Myocyte (in vitro differentiated cells): Measurements from ENCODE around the gene TOGARAM2. TPM values are rescaled to one million over a fixed set of nuclear protein-coding genes. Genes with fewer than 3 reads are reported as not detected.

ENCODE experiments used
- DNase-seq: peaks from one replicate; pipeline ENCODE4 v3.0.0-alpha.2; 2012; ENCODE audit warnings: low read depth
- total RNA-seq: library from RNA; depleted of rRNA; stranded (reverse); fragments of >200 nt; gene quantifications from 2 replicates; pipeline ENCODE4 v1.2.3, GENCODE V29; 2014

The TOGARAM2 gene
- total RNA-seq, 1 donor from 2014 or later, result 1.7 TPM

DNA sequence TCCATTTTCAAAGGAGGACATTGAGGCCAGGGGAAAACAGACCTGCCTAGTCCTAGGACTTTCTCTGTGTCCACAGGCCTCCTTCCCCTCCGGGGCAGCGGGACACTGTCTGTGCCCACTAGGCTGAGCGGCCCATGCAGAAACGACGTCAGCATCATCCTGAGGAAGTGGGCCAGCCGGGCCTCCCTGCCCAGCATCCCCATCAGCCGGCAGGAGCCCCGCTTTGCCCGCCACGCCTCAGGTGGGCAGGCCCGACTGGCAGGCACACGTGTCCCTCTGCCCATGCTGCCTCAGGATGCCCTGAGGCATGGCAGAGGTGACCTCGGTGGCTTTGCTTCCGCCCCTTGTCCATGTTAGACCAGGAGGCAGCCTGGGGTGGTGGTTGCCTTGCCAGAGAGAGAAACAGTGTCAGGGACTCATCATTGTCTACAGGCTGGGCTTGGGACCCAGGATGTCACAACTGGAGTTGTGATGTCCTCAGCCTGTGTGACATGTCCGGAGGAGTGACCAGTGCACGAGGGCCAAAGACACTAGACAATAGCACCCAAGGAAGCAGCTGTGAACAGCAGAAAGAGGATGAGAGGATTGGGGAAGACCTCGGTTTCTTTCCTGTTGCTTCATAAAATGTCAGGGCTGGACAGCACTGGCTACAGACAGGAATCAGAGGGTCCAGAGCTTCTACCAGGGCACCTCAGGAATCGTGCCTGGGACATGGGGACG is 36.8 kb downstream of the TOGARAM2 start:
- no peak for DNase-seq

DNA sequence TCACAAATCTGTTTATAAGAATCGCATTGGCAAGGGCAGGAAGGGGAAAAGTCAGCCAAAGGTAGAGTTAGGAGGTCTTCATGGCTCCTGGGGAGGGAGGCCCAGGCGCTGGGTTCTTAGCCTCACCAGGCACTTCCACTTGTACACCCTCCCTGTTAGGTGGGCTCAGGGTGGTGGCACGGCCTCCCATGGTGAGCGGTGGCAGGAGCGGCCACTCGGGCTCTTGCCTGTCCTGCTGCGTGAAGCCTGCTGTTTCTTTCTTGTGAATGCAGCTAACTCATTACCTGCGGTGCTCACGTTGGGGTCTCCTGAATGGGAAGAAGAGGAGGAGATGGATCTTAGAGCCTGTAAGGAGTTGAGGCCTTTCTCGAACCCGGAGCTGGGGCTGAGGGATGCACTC is 40.8 kb downstream of the TOGARAM2 start:
- no peak for DNase-seq

DNA sequence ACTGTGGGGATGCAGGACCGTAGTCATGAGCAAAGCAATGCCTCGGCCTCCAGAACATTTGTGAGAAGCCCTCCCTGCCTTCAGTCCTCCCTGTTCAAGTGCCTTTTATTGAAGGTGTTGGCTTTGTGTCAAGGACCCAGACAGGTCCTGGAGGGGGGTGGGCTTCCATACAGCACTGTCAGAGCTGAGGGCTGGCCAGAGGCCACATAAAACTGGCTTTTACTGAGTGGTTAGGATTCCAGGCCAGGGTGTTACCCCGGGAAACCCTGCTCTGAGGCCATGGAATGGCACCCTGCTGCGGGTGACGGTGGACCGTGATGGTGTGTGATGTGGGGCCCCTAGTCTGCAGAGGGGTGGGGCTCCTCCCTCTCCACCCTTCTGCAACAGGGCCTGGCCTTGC is 41.6 kb downstream of the TOGARAM2 start:
- DNase-seq, result no peak

DNA sequence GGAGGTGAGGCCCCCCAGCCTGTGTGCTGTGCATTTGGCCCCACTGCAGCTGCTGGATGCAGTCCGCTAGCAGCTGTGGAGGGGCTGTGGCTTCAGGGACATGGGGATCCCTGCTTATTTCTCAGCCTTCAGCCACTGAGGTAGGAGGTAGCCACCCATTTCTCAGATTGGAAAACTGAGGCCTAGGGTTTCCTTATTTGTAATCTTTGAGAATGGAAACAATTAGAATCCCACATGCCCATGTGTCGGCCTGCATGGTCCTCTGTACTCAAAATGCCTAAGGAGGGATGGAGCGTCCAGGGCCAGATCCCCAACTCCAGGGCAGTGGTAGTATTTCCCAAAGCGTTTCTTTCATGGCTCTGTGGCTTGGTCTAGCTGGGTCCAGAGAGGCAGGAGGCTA is 42.1 kb downstream of the TOGARAM2 start:
- no peak for DNase-seq

DNA sequence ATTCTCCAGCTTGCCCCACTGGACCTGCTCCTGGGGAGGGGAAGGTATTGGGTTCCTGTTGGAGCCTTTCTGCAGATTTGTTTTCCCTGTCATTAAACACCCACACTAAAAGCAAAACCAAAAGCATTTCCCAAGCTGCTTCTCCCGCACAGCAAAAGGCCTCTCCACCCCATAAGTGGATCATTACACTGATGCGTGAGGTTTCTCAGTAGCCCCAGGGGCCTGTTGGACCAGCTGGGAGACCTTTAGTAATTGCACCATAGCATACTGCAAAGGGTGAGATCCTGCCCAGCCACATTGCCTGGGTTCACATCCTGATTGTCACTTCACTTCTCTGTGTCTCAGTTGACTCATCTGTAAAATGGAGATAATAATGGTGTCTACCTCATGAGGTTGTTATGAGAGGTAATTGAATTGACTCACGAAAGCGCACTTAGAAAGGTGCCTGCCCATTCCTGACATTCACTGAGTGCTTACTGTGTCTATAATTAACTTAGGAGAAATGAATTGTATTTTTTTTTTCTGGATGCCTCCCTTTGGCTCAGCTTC is 43.9 kb downstream of the TOGARAM2 start:
- DNase-seq, result no peak

DNA sequence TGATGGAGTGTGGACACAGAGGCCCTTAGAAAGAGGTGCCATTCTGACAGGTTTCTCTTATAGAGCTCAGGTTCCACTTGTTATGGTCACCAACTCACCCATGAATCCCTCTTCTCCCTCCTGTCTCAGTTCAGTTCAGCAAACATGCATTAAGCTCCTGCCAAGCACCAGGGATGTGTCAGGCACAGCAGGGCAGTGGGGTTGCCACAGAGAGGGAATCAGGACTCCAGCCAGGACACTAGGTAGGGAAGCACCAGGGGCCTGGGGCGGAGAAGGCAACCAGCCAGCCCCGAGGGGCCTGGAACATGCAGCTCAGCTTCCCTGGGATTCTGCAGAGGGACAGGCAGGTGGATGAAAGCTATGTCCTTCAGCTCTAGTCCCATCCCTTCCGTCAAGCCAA is 44.6 kb downstream of the TOGARAM2 start:
- DNase-seq, result no peak

DNA sequence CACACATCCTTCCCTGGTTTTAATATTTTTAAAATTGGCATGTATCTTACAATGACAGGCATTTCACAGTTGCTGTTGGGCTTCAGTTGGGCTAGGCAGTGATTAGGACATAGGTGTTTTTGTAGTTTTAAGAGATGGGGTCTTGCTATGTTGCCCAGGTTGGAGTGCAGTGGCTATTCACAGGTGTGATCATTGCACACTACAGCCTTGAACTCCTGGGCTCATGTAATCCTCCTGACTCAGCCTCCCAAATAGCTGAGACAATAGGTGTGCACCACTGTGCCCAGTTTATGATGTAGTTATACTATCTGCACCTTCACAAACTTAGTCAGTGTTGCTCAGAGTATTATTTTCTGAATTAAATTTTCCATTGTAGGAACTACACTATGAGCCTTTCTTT is 49.9 kb downstream of the TOGARAM2 start:
- no peak for DNase-seq

DNA sequence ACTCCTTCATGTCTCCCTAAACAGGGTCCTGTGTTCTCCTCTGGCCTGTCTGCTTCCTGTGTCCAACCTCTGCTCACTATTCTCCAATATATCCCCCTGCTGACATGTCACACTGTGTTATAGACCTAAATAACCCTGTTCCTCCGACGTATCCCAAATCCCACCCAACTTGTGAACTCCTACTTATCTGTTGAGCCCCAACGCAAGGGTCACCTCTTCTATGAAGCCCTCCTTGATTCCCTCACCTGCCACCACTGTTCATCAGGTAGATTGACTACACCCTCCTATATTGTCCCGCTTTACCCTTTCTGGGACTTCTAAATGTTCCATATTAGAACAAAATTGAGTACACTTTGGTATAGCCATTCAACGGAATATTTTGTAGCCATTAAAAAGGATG is 51.1 kb downstream of the TOGARAM2 start:
- DNase-seq, result no peak

DNA sequence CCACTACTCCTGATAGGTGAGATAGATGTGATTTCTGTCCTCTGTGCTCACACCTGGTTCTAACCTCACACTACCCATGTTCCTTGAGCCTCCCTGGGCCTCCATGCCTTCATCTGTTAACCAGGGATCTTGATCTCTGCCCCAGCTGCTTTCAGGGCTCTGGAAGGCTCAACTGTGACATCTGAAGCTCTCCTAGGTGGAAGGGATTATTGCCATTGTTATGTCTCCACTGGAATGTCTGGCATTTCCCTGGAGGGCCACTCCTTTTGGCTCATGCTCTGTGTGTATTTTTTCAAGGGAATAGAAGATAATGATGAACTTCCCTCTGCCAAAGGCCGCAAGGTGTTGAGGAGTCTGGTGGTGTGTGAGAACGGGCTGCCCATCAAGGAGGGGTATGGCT is 52.1 kb downstream of the TOGARAM2 start:
- DNase-seq, result peak; percentile 80

DNA sequence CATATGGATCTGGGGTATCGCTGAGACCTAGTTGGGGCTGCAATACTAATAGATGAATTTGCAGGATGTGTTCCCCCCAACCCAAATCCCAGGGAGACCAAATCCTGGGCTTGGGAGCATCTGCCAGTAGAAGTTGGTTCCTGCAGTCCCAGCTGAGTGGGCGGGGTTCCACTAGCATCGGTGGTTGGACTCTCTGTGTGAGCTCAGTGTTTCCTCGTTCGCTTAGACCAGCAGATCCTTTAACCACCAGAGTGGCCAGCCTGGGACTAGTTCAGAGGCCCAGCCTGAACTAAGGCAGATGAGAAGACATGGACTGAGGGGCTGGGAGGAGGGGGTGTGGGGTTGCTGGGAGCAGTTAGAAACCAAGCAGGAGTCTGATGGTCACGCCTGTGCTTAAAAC is 52.6 kb downstream of the TOGARAM2 start:
- DNase-seq, result peak; percentile 70

DNA sequence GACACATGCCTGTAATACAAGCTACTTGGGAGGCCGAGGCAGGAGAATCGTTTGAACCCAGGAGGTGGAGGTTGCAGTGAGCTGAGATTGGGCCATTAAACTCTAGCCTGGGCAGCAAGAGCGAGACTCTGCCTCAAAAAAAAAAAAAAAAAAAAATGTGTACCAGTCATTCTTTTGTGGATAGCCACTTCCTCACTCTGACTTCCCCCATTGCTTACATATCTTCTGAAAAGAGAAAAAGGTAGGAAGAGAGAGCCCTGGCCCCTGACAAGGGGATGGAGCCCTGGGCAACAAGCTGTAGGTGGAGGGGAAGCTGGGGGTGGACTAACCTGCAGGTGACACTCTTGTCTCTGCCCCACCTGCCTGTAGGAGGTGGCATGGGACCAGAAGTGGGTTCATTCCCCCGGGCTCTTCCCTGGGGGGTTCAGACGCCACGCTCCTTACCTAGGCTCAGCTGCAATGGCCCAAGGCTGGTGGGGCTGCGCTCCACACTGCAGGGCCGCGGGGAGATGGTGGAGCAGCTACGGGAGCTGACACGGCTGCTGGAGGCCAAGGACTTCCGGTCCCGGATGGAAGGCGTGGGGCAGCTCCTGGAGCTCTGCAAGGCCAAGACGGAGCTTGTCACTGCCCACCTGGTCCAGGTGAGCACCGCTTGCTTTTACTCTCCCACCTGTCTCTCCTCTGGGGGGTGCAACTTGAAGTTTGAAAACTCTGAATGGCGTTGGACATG is 54.1 kb downstream of the TOGARAM2 start:
- no peak for DNase-seq

DNA sequence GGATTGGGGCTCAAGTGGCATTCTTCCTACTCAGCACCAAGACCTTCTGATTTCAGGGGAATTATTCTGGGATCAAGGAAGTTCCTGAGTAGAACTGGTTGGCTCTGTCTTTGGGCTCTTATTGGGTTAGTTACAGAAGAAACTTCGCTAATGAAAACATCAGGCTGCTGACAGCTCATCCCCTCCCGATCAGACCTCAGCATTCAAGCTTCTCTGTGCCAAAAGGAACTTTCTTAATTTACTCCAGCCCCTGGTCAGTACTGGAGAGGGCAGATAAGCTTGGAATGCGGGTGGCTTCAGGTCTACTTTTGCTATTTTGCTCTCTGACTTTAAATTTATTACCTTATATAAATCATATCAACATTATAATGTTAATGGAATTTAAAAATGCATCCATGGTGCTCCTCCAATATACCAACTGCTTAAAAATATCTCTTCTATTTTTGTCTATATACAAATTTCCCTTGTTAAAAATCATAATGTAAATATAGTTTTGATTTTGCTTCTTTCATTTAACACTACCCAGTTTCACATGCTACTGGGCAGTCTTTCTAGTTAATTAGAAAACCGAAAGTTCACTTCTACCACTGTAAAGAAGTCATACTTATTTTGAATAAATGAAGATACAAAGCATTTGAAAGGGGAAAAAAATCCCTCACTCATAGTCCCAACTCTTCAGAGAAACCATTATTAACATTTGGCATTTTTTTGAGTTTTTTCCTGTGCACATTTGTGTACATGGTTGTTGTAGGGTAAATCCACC is 58.8 kb downstream of the TOGARAM2 start:
- DNase-seq, result no peak

DNA sequence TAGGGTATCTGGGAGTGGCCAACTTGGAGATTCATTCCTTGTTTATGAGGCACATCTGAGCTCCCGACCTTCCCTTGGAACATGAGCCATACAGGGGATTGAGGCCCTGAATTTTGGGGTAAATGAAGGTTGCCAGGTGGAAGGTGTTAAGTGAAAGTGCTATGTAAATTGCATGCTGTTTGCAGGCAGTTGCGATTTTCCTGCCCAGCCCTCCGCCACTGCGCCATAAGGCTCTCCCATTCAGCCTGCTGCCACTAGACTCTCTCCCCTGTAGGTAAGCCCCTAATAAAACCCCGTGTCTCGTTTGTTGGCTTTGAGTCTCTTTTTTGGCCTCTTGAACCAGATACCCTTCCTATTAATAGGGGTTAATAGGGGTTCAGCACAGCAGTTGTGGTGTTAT is 59.5 kb downstream of the TOGARAM2 start:
- no peak for DNase-seq

DNA sequence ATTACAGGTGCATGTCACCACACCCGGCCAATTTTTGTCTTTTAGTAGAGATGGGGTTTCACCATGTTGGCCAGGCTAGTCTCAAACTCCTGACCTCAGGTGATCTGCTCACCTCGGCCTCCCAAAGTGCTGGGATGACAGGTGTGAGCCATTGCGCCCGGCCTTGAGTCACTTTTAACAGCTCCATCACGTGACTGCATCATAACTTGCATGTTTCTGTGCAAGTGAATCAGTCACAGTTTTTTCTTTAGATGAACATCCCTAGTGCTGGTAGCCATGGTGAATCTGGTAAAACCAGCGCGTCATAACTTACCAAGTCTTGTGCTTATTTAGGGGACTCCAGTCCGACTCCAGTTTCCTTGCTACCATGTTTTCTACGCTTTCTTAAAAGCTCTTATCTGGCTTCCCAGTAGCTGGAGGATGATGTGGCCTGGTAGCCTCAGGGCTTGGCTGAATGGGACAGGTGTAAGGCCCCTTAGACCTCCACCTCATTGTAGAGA is 60.1 kb downstream of the TOGARAM2 start:
- DNase-seq, result no peak

DNA sequence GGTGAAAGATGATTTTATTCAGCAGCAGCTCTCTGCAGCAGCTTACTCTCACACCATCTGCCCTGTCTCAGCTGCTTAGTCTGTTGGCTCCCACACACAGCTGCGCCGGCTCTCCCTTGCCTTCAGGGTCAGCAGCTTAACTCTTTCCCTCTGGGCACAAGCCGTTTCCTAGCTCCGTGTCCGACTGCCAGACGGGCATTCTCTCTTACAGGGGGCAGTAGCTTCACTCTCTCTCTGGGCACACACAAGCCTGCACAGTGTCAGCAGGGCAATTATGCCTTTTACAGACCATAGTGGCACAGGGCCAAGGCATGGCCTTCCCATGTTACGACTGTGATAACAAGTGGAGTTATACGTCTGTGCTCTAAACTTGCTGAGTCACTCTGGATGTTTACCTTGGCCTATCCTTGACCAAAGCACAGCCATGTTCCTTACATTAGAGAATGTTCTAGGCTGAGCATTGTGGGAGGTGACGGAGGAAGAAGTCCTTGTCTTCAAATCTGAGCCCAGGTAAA is 61.5 kb downstream of the TOGARAM2 start:
- DNase-seq, result peak; percentile 81

DNA sequence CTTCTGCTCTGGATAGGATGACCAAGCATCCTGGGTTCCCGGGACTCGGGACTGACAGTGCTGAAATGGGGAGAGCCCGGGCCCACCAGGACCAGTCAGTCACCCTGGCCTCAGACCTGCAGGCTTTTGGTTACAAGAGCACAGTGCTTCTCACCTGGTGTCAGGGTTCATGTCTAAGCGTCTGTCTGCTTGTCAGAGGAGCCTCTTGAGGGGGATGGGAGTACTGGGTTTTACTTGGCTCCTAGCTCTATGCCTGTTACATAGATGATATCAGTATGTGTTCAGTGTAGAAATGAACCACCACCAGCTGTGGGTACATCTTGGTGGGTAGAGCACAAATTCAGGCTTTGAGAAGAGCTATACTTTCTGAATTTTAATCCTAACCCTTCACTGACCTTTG is 63.4 kb downstream of the TOGARAM2 start:
- no peak for DNase-seq

DNA sequence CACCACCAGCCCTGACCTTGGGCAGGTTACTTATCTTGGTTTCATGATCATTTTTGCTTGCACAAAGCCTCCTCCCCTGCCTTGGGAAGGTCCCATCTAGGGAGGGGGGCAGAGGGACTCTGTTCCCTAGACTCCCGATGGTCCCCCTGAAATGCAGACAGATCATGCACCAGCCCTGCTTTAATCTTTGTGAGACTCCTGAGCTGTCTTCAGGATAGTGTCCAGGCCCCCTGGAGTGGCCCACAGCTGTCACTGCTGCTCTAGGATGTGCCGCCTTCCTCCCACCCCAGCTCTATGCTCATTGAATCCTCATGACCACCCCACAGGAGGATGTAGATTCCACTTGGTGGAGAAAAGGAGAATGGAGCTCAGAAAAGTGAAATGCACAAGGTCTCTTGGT is 65.2 kb downstream of the TOGARAM2 start:
- no peak for DNase-seq

DNA sequence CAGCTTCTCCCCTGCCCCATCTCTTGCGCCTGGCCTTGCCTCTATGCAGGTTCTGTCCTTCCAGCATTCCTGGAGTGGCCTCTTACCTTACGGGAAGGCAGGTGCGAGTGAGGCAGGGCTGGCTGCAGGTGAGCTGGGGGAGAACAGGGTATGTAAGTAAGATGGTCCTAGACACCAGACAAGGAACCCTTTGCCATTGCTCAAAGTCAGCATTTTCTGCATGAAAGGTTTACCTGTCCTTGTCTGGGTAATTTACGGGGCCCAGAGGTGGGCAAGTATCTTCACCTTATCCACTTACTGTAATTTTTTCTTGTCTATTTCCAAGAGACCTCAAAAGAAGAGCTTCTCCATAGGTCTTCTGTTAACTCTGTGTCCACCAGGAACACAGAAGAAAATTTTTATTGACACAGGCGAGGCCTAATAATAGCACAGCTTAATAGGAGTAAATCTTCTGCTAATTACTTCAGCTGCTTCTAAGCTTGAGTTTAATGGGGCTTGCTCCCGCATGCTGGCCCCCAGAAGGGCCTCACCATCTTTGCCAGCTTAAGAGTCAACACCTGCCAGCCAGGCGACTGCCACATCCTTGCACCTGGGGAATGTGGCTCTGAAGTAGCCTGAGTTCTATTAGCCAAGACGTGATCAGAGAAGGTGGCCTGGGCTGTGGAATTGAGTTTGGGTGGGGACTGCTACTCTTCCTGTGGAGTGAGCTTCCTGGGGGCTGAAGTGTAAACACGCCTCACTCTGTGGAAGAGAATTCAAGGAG is 66.2 kb downstream of the TOGARAM2 start:
- no peak for DNase-seq

DNA sequence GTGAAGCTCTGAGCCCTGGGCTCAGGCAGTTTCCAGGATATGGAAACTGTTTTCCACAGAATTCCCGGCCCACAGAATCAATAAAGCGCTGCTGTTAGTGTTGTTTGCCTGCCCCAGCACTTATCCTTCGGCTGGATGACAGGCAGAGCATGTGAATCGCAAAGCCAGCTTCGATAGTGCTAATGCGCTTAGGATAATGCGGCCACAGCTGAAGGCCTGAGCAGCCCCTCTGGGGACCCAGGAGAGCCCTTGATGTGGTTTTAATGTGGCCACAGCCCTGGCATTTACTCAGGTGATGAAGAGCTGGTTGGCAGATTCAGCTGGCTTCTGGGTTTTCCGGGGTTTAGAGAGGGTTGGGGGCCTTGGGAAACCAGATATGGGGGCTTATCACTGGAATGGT is 69.5 kb downstream of the TOGARAM2 start:
- peak; percentile 89 for DNase-seq

DNA sequence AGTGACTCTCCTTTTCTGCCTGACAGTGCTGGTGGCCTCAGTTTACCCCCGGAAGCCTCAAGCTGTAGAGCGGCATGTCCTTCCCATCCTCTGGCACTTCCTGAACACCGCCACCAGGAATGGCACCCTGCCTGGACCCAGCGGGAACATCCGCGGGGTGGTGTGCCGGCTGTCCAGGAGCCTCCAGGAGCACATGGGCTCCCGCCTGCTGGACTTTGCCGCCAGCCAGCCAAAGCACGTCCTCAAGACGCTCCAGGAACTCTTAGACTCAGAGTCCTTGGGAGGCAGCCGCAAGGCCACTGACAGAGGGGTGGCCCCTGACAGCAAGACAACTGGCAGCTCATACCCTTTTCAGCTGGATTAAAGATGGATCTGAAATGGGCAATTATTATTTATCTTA is 70.6 kb downstream of the TOGARAM2 start:
- no peak for DNase-seq

DNA sequence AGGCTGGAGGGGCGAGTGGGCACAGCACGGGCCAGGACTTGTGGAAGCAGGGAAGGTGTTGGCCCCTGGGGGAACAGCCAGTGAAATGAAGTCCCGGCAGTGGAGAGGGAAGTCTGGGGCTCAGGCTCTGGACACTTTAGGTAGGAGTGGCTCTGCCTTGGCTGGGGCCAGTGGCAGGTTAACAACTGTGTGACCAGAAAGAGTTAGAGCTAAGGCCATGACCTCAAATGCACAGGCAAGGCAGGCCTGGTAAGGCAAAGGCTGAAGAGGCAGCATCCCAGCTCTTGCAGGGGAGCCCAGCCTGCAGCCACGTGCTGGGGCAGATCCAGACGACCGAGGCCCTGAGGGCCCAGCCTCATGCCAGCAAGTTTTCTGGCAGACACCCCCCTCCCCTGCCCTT is 71.7 kb downstream of the TOGARAM2 start:
- DNase-seq, result no peak
